Osteoblast (primary cell): ENCODE measurements around the gene COPB1. TPM values are rescaled to one million over a fixed set of nuclear protein-coding genes. Genes with fewer than 3 reads are reported as not detected.

Experiments
- DNase-seq: peaks from one replicate; pipeline ENCODE4 v3.0.0; 2011; ENCODE audit warnings: low spot score, mixed read lengths; ENCODE audit not compliant: insufficient read length; ENCODE audit errors: missing footprints
- H2AFZ ChIP-seq: 2 replicates; pipeline ENCODE4 v1.6.0; 2011; ENCODE audit warnings: mild to moderate bottlenecking, low read length
- H3K27ac ChIP-seq: 2 replicates; pipeline ENCODE4 v1.5.1; 2011; ENCODE audit warnings: mild to moderate bottlenecking, low read depth, low read length, moderate library complexity
- H3K27me3 ChIP-seq: 2 replicates; pipeline ENCODE4 v1.6.0; 2012; ENCODE audit warnings: mild to moderate bottlenecking, control low read depth, inconsistent platforms, low read length, moderate library complexity; ENCODE audit not compliant: insufficient read depth
- H3K36me3 ChIP-seq: 2 replicates; pipeline ENCODE4 v1.5.1; 2011; ENCODE audit warnings: mild to moderate bottlenecking, low read length, control low read depth, moderate library complexity; ENCODE audit not compliant: insufficient read depth
- H3K4me1 ChIP-seq: 2 replicates; pipeline ENCODE4 v1.5.1; 2011; ENCODE audit warnings: mild to moderate bottlenecking, low read length, control low read depth, moderate library complexity; ENCODE audit not compliant: insufficient read depth
- H3K4me2 ChIP-seq: 2 replicates; pipeline ENCODE4 v1.6.0; 2011; ENCODE audit warnings: mild to moderate bottlenecking, low read length; ENCODE audit not compliant: insufficient read depth
- H3K4me3 ChIP-seq: fragments of 200-600 bp; sonication (generic); 3 replicates; pipeline ENCODE4 v1.5.1; 2012; ENCODE audit warnings: mild to moderate bottlenecking, low read length, inconsistent platforms; ENCODE audit not compliant: insufficient read depth
- H3K79me2 ChIP-seq: 2 replicates; pipeline ENCODE4 v1.6.0; 2012; ENCODE audit warnings: mild to moderate bottlenecking, low read length, control low read depth, inconsistent platforms; ENCODE audit not compliant: insufficient read depth
- H3K9me3 ChIP-seq: 2 replicates; pipeline ENCODE4 v1.5.1; 2011; ENCODE audit warnings: low read depth, low read length, control low read depth
- H4K20me1 ChIP-seq: 2 replicates; pipeline ENCODE4 v1.6.0; 2012; ENCODE audit warnings: mild to moderate bottlenecking, low read length, control low read depth; ENCODE audit not compliant: insufficient read depth
- CTCF ChIP-seq: IDR thresholded peaks from 2 replicates; pipeline ENCODE4 v1.5.1; 2011; ENCODE audit warnings: mild to moderate bottlenecking, low read depth, low read length, moderate library complexity; ENCODE audit errors: extremely low read depth
- total RNA-seq: library from RNA; depleted of rRNA; stranded (reverse); fragments of >200 nt; gene quantifications from 2 replicates; pipeline ENCODE4 v1.2.3, GENCODE V29; 2012

The COPB1 gene
- total RNA-seq, 1 donor = 245 TPM

- Histone ChIP-seq H3K36me3 (no peaks in the 10 kb centered on the region), H4K20me1 (no peaks in the 10 kb centered on the region), H3K27me3 (no peaks in the 10 kb centered on the region), H3K4me3 (no peak overlapping the region), H3K79me2 (no peaks in the 10 kb centered on the region), H2AFZ (no peak overlapping the region), H3K27ac (no peak overlapping the region), H3K4me2 (no peak overlapping the region), H3K9me3 (no peaks in the 10 kb centered on the region), H3K4me1 (no peaks in the 10 kb centered on the region)
- no peak for TF ChIP-seq CTCF
- no peak for DNase-seq
These were observed 63.7 kb downstream of the COPB1 start for GRCh38 chr11:14435717-14436512.

DNA sequence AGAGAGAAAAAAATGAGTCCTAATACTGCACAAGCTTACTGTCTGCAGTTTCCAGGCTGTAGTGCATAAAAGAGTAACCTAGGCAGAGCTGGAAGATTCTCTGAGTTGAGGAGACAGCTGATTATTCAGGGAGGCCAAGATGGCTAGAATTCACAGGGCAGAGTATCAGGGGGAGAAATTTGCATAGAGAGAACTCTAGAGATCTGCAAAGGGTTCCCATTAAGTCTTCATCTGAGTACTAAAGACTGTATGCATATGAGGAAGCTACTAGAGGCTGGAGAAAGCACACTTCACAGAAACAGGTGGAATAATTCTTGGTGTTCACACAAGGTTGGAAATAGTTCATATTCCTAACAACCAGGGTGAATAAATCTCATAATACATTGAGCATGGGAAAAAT is 74.0 kb downstream of the COPB1 start:
- H3K79me2 ChIP-seq = no peaks in the 10 kb centered on the region
- H3K4me3 ChIP-seq = no peak overlapping the region
- no peaks in the 10 kb centered on the region for H3K27me3 ChIP-seq
- H4K20me1 ChIP-seq = no peaks in the 10 kb centered on the region
- H3K9me3 ChIP-seq = no peaks in the 10 kb centered on the region
- H3K4me2 ChIP-seq = no peak overlapping the region
- H3K27ac ChIP-seq = no peak overlapping the region
- TF ChIP-seq CTCF = no peak
- H2AFZ ChIP-seq = no peak overlapping the region
- no peaks in the 10 kb centered on the region for H3K36me3 ChIP-seq
- H3K4me1 ChIP-seq = peaks cover 36% of the 10 kb centered on the region
- no peak for DNase-seq

DNA sequence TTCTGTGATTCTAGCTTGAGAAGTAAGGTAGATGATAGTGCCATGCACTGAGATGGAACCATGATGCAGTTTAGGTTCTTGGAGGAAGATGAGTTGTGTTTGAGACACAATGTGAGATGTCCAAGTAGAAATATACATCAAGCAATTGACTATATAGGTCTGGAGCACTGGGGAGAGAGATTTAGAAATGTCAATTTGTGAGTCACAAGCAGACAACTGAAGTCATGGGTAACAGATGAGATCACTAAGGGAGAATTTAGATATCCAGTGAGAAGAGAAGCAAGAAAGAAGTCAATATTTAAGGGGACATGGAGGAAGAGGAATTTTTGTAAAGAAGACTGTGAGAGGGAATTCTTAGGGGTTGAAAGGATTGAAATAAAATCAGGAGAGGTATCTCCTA is 75.5 kb downstream of the COPB1 start:
- no peak for TF ChIP-seq CTCF
- H3K79me2 ChIP-seq = no peaks in the 10 kb centered on the region
- H3K9me3 ChIP-seq = no peaks in the 10 kb centered on the region
- no peaks in the 10 kb centered on the region for H3K27me3 ChIP-seq
- H3K4me3 ChIP-seq = peak overlapping the region; percentile 36
- peak; percentile 9 for DNase-seq
- peaks cover 40% of the 10 kb centered on the region for H3K4me1 ChIP-seq
- peak overlapping the region; percentile 52 for H3K4me2 ChIP-seq
- H2AFZ ChIP-seq = peak overlapping the region; percentile 18
- peak overlapping the region; percentile 94 for H3K27ac ChIP-seq
- no peaks in the 10 kb centered on the region for H3K36me3 ChIP-seq
- H4K20me1 ChIP-seq = no peaks in the 10 kb centered on the region

DNA sequence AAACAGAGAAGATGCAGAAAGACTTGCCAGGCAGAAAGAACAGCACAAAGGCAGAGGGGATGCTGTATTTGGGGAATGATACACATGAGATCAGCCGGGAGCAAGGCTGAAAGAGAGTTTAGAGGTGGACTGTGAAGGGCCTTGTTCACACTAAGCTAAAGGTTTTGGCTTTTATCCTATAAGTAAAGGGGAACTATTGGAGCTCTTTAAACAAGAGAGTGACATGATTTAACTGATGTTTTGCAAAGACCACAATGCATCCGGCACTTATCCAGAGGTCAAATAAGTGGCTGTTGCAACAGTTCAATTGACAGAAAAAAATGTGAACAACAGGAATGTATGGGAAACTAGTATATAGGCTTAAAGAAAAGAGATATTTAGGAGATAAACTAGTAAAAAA is 76.0 kb downstream of the COPB1 start:
- H3K4me3 ChIP-seq = peak overlapping the region; percentile 36
- no peaks in the 10 kb centered on the region for H3K27me3 ChIP-seq
- peak overlapping the region; percentile 94 for H3K27ac ChIP-seq
- H3K4me1 ChIP-seq = peaks cover 40% of the 10 kb centered on the region
- H3K9me3 ChIP-seq = no peaks in the 10 kb centered on the region
- TF ChIP-seq CTCF = no peak
- DNase-seq = no peak
- H4K20me1 ChIP-seq = no peaks in the 10 kb centered on the region
- peak overlapping the region; percentile 52 for H3K4me2 ChIP-seq
- H3K79me2 ChIP-seq = no peaks in the 10 kb centered on the region
- H3K36me3 ChIP-seq = no peaks in the 10 kb centered on the region
- peak overlapping the region; percentile 21 for H2AFZ ChIP-seq
